ENCODE measurements around the gene COL11A1. TPM values are rescaled to one million over a fixed set of nuclear protein-coding genes. Genes with fewer than 3 reads are reported as not detected.

The COL11A1 gene
- total and polyA plus RNA-seq, 2 of the 13 experiments (the other 11 are each of a cell fraction or from before 2014, with no cell fraction given) = not detected

- H3K27ac ChIP-seq (ENCODE audit: extremely low read length, insufficient read depth, low read length) = no peak overlapping the region
- CTCF ChIA-PET (ENCODE audit: low intra/inter-chr PET ratio, low total read pairs) = no interaction called here
- no peaks in the 10 kb centered on the region for H3K4me1 ChIP-seq (ENCODE audit: insufficient read depth, low read length)
- no peaks in the 10 kb centered on the region for H3K9me3 ChIP-seq (ENCODE audit: low read length)
- FAIRE-seq = no peak
- in situ Hi-C loops (cut with HindIII; ENCODE audit: extremely low pct_ligation_motif_present, low pct_unique_long_range_greater_than_20kb) (no loop called here), intact Hi-C loops (cut with micrococcal nuclease; ENCODE audit: unreplicated experiment) (no loop called here)
- BruUV-seq (replicated peaks) = no TSS peak
- POLR2A ChIA-PET = no interaction called here
- no peaks in the 10 kb centered on the region for H4K20me1 ChIP-seq (ENCODE audit: insufficient read depth, low read length)
- ATAC-seq = no peak
- no peak for DNase-seq (ENCODE audit: low spot score)
- TF ChIP-seq, protein P1, sequence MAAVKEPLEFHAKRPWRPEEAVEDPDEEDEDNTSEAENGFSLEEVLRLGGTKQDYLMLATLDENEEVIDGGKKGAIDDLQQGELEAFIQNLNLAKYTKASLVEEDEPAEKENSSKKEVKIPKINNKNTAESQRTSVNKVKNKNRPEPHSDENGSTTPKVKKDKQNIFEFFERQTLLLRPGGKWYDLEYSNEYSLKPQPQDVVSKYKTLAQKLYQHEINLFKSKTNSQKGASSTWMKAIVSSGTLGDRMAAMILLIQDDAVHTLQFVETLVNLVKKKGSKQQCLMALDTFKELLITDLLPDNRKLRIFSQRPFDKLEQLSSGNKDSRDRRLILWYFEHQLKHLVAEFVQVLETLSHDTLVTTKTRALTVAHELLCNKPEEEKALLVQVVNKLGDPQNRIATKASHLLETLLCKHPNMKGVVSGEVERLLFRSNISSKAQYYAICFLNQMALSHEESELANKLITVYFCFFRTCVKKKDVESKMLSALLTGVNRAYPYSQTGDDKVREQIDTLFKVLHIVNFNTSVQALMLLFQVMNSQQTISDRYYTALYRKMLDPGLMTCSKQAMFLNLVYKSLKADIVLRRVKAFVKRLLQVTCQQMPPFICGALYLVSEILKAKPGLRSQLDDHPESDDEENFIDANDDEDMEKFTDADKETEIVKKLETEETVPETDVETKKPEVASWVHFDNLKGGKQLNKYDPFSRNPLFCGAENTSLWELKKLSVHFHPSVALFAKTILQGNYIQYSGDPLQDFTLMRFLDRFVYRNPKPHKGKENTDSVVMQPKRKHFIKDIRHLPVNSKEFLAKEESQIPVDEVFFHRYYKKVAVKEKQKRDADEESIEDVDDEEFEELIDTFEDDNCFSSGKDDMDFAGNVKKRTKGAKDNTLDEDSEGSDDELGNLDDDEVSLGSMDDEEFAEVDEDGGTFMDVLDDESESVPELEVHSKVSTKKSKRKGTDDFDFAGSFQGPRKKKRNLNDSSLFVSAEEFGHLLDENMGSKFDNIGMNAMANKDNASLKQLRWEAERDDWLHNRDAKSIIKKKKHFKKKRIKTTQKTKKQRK (IDR thresholded peaks at IDR 0.05; ENCODE audit: low read length) = no peak
- no peak for TF ChIP-seq ZNF563 (CRISPR knock-in tag; IDR thresholded peaks at IDR 0.05)
- no peak for TF ChIP-seq HNRNPLL (IDR thresholded peaks at IDR 0.05; ENCODE audit: low read depth, low read length, poor library complexity, severe bottlenecking)
- no peak for TF ChIP-seq ZNF788 (CRISPR knock-in tag; IDR thresholded peaks at IDR 0.05; ENCODE audit: borderline replicate concordance)
- TF ChIP-seq SRSF9 (IDR thresholded peaks at IDR 0.05; ENCODE audit: borderline replicate concordance, insufficient read depth, low read depth, low read length, poor library complexity, severe bottlenecking) = no peak
- TF ChIP-seq ZNF451 (CRISPR knock-in tag; IDR thresholded peaks at IDR 0.05) = no peak
- no peak for TF ChIP-seq ZNF615 (CRISPR knock-in tag; IDR thresholded peaks at IDR 0.05; ENCODE audit: borderline replicate concordance)
- TF ChIP-seq JARID2 (CRISPR knock-in tag; IDR thresholded peaks at IDR 0.05; ENCODE audit: insufficient replicate concordance) = no peak
- TF ChIP-seq, protein P2, sequence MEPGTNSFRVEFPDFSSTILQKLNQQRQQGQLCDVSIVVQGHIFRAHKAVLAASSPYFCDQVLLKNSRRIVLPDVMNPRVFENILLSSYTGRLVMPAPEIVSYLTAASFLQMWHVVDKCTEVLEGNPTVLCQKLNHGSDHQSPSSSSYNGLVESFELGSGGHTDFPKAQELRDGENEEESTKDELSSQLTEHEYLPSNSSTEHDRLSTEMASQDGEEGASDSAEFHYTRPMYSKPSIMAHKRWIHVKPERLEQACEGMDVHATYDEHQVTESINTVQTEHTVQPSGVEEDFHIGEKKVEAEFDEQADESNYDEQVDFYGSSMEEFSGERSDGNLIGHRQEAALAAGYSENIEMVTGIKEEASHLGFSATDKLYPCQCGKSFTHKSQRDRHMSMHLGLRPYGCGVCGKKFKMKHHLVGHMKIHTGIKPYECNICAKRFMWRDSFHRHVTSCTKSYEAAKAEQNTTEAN (CRISPR knock-in tag; conservative IDR thresholded peaks at IDR 0.05) = no peak
- no peak for TF ChIP-seq ZBTB33 (CRISPR knock-in tag; IDR thresholded peaks at IDR 0.05)
- no peak for TF ChIP-seq HMGA1 (CRISPR knock-in tag; conservative IDR thresholded peaks at IDR 0.05)
- TF ChIP-seq ZBTB3 (CRISPR knock-in tag; IDR thresholded peaks at IDR 0.05; ENCODE audit: borderline replicate concordance, low read depth) = no peak
- no peak for TF ChIP-seq ZNF484 (CRISPR knock-in tag; IDR thresholded peaks at IDR 0.05; ENCODE audit: borderline replicate concordance, low read depth)
- no peak for TF ChIP-seq MXD3 (CRISPR knock-in tag; IDR thresholded peaks at IDR 0.05)
- TF ChIP-seq ZNF570 (CRISPR knock-in tag; IDR thresholded peaks at IDR 0.05; ENCODE audit: borderline replicate concordance) = no peak
- TF ChIP-seq GATAD2A (CRISPR knock-in tag; IDR thresholded peaks at IDR 0.05) = no peak
- no peak for TF ChIP-seq ZNF264 (CRISPR knock-in tag; IDR thresholded peaks at IDR 0.05)
- H3K79me2 ChIP-seq (ENCODE audit: insufficient read depth, low read length) = no peaks in the 10 kb centered on the region
- H3K4me2 ChIP-seq (ENCODE audit: low read depth, low read length) = no peak overlapping the region
- H3K9ac ChIP-seq (ENCODE audit: insufficient read depth, low read depth, low read length) = no peak overlapping the region
- H3K4me3 ChIP-seq (replicated peaks in 1 of 3; ENCODE audit: insufficient read depth in 1 of 3, low read depth in 2 of 3, low read length in 3 of 3) = no peak overlapping the region
- no peaks in the 10 kb centered on the region for H3K36me3 ChIP-seq (replicated peaks in 1 of 2; ENCODE audit: control insufficient read depth in 1 of 2, insufficient read depth in 2 of 2, low read length in 2 of 2)
- WGBS (ENCODE audit: low lambda C conversion rate) = 4% methylated on average over 1 of the region's 1 CpG
- no peak overlapping the region for H2AFZ ChIP-seq (ENCODE audit: low read length)
- no peaks in the 10 kb centered on the region; a peak in 1 of 5 replicates for H3K27me3 ChIP-seq (ENCODE audit: control insufficient read depth in 1 of 2, insufficient read depth in 2 of 2, low read length in 2 of 2)
Observed at GRCh38 chr1:103024051-103024450, 84.3 kb downstream of the COL11A1 start.
